Fibroblast of pulmonary artery (primary cell): Measurements from ENCODE around the gene ZC3H7A.
A peak's percentile ranks its signal among the peaks of the same experiment; 100 is the strongest.

ENCODE experiments used
- DNase-seq: peaks from one replicate; pipeline ENCODE4 v3.0.0-alpha.2; 2010; ENCODE audit warnings: low read depth
- H3K4me3 ChIP-seq: replicated peaks from 2 replicates; pipeline ENCODE4 v1.5.1; 2011; ENCODE audit warnings: low read depth, mild to moderate bottlenecking, control low read depth, low read length, moderate library complexity
- TF ChIP-seq, protein P1 (sequence below): IDR thresholded peaks from 2 replicates; pipeline ENCODE4 v1.5.1; 2011; ENCODE audit warnings: mild to moderate bottlenecking, control low read depth, low read length, inconsistent platforms; ENCODE audit errors: missing control alignments

ZC3H7A gene, protein sequence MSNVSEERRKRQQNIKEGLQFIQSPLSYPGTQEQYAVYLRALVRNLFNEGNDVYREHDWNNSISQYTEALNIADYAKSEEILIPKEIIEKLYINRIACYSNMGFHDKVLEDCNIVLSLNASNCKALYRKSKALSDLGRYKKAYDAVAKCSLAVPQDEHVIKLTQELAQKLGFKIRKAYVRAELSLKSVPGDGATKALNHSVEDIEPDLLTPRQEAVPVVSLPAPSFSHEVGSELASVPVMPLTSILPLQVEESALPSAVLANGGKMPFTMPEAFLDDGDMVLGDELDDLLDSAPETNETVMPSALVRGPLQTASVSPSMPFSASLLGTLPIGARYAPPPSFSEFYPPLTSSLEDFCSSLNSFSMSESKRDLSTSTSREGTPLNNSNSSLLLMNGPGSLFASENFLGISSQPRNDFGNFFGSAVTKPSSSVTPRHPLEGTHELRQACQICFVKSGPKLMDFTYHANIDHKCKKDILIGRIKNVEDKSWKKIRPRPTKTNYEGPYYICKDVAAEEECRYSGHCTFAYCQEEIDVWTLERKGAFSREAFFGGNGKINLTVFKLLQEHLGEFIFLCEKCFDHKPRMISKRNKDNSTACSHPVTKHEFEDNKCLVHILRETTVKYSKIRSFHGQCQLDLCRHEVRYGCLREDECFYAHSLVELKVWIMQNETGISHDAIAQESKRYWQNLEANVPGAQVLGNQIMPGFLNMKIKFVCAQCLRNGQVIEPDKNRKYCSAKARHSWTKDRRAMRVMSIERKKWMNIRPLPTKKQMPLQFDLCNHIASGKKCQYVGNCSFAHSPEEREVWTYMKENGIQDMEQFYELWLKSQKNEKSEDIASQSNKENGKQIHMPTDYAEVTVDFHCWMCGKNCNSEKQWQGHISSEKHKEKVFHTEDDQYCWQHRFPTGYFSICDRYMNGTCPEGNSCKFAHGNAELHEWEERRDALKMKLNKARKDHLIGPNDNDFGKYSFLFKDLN

DNA sequence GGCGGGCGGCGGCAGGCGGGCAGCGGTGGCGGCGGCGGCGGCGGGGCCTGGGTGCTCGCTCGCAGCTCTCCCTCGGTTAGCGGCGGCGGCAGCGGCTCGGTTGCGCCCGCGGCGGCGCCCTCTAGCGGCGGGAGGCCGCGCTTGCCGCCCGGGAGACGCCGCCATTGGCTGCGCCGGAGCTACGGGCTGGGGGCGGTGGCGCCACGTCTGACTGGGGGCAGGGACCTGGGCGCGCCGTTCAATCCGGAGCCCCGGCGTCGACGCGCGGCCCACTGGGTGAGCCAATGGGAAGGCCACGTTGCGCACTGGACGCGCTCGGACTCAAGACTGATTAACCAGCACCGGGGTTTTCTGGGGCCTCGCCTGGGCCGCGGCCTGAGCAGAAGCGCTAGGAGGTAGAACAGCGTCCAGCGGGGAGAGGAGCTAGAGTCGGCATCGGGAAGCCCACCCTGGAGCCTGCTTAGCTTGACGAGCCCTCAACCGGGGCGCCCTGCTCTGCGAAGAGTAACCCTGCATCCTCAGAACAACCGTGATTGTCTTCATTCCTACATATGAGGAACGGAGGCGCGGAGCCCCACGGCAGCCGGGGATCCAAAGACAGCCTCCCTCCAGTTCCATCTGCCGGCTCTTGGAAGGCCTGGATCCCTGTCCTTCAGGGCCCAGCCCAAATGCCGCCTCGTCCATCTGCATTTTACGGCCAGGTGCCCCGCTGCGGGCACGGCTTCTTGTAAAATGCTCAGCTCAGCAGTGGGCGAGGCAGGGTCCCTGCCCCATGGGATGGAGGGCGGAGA lies at the start of gene ZC3H7A:
Gene ZC3H7A, minus strand, starts transcription at position 93 of the 791 bp plus-strand sequence. CDS start 14,904 bp downstream, outside the sequence.
- H3K4me3 ChIP-seq, result peak within 1 kb of the TSS; percentile 97
- TF ChIP-seq, protein P1, sequence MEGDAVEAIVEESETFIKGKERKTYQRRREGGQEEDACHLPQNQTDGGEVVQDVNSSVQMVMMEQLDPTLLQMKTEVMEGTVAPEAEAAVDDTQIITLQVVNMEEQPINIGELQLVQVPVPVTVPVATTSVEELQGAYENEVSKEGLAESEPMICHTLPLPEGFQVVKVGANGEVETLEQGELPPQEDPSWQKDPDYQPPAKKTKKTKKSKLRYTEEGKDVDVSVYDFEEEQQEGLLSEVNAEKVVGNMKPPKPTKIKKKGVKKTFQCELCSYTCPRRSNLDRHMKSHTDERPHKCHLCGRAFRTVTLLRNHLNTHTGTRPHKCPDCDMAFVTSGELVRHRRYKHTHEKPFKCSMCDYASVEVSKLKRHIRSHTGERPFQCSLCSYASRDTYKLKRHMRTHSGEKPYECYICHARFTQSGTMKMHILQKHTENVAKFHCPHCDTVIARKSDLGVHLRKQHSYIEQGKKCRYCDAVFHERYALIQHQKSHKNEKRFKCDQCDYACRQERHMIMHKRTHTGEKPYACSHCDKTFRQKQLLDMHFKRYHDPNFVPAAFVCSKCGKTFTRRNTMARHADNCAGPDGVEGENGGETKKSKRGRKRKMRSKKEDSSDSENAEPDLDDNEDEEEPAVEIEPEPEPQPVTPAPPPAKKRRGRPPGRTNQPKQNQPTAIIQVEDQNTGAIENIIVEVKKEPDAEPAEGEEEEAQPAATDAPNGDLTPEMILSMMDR, result no peak
- peak; percentile 98 for DNase-seq

DNA sequence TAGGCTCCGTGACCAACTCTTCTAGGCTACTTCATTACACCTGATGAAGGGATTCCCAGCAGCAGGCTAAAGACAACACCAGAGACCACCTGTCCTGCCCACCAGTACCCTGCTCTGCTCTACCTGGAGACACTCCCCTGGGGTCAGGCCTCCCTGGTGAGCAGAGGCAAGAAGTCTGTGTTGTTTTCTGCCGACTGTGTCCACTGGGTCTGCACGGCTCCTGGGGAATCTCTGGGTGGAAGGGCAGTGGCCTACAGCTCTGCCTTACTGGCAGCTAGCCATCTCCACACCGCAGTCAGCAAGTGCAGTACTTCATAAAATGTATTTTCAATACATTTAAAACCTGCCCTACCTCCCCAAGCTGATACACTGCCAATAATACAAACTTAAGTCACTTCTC lies 47.4 kb upstream of the ZC3H7A start:
- no peak for DNase-seq
- TF ChIP-seq, protein P1, result no peak
- H3K4me3 ChIP-seq, result no peak overlapping the region

DNA sequence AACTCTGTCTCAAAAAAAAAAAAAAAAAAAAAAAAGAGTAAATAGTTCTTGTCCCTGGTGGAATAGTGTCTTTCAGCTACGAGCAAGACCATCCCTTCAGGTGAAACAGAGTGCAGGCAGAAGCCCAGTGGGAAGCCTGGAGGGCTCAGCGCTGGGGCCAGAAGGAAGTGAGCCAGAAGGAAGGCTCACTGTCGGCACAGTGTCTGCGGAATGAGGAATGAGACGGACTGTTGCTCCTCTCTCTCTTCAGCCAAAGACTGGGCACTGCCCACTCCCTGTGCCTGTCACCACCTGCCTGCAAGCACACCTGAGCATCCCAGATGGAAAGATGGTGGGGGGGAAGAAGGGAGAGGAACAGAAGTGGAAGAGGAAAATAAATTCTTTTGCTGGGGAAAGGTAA lies 46.8 kb upstream of the ZC3H7A start:
- H3K4me3 ChIP-seq, result no peak overlapping the region
- TF ChIP-seq, protein P1, result no peak
- DNase-seq, result no peak

DNA sequence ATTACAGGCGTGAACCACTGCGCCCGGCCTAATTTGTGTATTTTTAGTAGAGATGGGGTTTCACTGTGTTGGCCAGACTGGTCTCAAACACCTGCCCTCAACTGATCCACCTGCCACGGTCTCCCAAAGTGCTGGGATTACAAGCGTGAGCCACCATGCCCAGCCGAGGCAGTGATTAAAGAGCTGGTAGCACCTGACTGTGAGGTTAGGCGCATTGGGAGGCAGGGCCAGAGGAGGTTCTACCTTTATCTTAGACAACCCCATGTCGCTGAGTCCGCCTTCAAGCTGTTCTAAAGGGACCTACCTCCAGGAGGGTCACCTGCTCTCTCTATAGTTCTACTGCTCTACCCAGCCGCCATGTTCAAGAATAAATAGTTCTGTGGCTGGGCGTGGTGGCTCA lies 46.1 kb upstream of the ZC3H7A start:
- TF ChIP-seq, protein P1, result no peak
- DNase-seq, result no peak
- no peak overlapping the region for H3K4me3 ChIP-seq

DNA sequence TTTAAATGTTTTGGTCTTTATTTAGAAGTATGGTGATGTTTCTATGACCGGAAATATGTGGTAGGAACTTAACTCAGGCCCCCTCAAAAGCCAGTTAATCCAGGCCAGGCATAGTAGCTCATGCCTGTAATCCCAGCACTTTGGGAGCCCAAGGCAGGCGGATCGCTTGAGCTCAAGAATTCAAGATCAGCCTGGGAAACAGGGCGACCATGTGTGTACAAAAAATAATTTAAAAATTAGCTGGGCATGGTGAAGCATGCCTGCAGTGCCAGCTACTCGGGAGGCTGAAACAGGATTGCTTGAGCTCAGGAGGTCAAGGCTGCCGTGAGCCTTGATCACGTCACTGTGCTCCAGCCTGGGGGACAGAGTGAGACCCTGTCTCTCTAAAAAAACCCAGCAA lies 44.0 kb upstream of the ZC3H7A start:
- TF ChIP-seq, protein P1, result no peak
- H3K4me3 ChIP-seq, result no peak overlapping the region
- DNase-seq, result no peak

DNA sequence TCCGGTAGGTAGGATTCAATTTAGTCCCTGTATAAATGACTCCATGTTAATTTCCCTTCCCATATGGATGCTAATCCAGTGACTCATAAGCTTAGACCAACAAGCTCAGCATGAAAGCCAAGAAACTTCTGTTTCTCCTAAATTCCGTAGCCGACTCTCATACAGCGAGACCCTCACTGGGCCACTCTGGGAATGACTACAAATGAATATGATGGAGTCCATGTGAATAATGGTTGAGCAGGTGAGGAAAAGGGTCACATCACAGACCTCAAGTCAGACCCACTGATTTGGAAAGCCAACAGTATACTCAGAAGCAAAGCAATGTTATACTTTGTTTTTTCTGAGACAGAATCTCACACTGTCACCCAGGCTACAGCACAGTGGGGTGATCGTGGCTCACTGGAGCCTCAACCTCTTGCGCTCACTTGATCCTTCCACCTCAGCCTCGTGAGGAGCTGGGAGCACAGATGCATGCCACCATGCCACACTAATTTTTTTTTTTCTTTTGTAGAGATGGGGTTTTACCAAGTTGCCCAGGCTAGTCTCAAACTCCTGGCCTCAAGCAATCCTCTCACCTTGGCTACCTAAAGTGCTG lies 39.7 kb upstream of the ZC3H7A start:
- no peak overlapping the region for H3K4me3 ChIP-seq
- DNase-seq, result peak; percentile 68
- TF ChIP-seq, protein P1, result no peak
